NCI-H2227 treated with DMSO at 0.1 percent for 48 hours (cell line): ENCODE data around the gene HTR3C.
"Not testable (repeated sequence)": the region's sequence is repeated elsewhere in the genome, so short reads cannot be mapped to it uniquely, and the experiment has no call there.

Experiments
- DNase-seq: peaks from one replicate; lab custom pipeline; 2025; lab: John Stamatoyannopoulos, UW

Gene HTR3C, protein sequence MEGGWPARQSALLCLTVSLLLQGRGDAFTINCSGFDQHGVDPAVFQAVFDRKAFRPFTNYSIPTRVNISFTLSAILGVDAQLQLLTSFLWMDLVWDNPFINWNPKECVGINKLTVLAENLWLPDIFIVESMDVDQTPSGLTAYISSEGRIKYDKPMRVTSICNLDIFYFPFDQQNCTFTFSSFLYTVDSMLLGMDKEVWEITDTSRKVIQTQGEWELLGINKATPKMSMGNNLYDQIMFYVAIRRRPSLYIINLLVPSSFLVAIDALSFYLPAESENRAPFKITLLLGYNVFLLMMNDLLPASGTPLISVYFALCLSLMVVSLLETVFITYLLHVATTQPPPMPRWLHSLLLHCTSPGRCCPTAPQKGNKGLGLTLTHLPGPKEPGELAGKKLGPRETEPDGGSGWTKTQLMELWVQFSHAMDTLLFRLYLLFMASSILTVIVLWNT

DNA sequence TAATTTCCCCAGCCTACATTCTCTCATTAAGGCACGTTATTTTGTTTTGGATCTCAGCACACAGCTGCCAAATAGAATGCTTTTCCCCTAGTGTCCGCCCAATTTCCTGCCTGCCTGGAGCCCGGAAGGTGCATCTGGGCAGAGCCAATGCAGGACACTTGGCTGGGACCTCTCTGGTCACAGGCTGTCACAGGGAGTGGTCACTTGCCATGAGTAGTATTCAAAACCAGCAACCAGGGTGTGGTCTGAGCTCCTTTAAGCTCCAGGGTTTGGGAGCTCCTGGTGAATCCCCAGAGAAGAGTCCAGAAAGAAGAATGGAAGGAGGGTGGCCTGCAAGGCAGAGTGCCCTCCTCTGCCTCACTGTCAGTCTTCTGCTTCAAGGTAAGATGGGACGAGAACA is at the start of gene HTR3C:
HTR3C (plus strand) TSS at position 281 of the 400 bp plus-strand sequence; CDS start at position 315, 34 bp downstream.
- no peak for DNase-seq

DNA sequence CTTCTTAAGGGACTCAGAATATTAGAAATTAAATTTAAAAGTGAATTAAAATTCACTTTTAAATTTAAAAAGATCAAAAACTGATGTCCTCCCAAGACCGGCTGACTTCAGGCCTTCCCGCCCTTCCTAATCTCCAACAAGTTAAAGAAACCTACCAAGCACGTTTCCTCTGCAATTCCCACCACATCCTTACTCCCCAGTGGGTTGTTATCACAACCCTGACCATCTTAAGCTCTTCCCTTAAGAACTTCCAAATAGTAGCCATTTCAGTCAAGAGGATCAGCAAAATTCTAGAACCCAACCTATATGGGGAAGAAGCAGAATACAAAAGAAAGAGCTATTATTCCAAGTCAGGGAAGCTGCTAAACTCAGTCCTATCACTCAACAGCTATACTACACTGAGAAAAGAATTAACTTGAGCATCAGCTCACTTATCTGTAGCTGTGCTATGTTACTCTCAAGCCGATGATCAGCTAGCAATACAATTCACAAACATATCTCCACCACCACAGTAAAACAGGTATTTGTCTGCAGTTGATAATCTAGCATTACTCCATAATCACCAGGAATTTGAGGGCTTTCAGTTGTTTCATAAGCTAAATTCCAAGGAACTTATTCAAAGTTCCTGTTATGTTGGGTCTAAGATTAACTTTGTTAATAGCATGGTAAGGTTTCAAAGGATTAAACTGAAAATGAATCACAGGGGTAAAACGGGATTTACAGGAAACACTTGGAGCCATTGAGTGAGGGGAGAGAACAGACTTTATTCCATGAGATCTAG is 49.5 kb upstream of the HTR3C start:
- DNase-seq: no peak

DNA sequence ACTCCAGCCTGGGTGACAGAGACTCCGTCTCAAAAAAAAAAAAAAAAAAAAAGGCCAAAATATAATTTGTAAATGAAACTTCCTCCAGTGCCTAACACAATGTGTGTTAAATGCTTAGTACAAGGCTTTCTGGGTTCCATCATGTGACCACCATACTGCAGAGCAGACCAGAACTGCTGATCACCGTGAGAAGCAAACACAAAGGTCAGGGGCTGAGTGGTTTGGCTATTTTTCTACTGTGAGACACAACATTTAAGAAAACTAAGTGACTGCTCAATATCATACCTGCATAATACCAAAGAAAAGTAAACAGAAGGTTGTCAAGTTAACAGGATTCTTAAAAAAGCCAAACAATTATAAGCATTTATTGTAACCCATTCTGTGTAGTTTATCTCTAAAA is 48.4 kb upstream of the HTR3C start:
- no peak for DNase-seq

DNA sequence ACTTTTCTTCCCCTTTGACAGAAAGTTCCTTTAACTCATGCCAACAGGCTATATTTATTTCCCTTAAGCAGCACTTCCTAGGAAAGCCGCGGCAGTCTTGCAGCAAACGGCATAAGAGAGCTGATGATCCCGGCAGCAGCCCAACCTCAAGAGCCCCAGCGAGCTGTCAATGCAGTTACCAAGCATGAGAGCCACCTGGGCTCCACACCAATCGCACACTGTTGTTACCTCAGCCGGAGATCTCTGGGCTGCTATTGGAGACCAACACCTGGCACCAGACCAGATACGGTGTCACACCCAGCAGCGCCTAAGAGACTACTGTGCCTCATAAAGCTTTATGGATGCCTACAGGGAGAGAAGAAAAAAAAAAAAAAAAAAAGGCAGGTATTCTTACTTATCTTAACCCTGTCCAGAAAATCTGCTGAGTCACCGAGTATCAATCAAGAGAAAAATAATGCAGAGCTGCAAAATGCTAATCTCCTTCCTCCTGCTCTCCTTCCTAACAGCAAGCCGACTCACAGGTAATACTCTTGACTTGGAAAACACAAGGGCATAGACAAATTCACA is 46.8 kb upstream of the HTR3C start:
- DNase-seq: peak; percentile 88

DNA sequence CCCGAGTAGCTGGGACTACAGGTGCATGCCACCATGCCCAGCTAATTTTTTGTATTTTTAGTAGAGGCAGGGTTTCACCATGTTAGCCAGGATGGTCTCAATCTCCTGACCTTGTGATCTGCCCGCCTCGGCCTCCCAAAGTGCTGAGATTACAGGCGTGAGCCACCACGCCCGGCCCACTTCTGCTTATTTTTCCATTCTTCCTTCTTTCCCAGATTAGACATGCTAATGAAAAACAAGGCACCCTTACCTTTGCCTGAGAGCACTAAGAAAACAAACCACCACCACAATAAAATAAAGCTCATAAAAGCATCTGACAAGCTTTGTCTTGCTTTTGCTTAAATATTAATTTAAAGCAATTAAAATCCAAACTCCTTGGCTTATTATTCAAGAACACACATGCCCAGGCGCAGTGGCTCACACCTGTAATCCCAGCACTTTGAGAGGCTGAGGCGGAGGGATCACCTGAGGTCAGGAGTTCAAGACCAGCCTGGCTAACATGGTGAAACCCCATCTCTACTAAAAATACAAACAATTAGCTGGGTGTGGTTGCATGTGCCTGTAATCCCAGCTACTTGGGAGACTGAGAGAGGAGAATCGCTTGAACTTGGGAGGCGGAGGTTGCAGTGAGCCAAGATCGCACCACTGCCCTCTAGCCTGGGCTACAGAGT is 45.6 kb upstream of the HTR3C start:
- not testable (repeated sequence) for DNase-seq

DNA sequence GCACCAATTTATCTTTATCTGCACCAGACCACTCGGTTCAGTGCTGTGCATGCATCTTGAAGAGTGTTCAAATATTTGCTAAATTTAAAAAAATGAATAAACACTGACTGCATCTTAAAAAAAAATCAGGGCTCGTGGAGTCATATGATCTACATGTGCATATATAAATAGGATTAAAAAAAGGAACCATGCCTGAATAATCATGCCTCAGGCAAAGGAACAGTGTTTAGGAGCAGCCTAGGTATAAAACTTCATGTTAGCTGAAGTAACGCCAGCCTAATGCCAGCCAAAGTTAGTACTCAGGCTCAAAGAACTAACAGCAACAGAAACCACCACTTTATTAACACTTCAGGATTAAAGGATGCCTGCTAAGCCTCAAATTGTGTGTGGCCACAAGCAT is 44.7 kb upstream of the HTR3C start:
- DNase-seq: no peak

DNA sequence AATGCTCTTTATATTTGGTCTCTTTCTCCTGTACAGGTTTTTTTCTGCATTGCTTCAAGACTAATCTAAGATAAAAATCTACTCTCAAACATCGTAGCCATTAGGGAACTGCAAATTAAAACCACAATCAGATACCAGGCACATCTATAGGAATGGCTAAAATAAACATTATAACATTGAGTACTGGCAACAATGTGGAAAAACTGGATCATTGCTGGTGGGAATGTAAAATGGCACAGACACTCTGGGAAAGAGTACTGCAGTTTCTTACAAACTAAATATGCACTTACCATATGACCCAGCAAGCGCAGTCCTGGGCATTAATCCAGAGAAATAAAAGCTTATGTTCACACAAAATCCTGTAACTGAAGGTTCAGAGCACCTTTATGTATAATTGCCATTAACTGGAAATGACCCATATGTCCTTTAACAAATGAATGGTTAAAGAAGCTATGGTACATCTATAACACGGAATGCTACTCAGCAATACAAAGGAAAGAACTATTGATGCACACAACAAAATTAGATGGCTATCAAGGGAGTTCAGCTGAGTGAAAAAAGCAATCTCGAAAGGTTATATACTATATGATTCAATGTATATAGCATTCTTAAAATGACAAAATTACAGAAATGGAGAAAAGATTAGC is 41.5 kb upstream of the HTR3C start:
- DNase-seq: no peak

DNA sequence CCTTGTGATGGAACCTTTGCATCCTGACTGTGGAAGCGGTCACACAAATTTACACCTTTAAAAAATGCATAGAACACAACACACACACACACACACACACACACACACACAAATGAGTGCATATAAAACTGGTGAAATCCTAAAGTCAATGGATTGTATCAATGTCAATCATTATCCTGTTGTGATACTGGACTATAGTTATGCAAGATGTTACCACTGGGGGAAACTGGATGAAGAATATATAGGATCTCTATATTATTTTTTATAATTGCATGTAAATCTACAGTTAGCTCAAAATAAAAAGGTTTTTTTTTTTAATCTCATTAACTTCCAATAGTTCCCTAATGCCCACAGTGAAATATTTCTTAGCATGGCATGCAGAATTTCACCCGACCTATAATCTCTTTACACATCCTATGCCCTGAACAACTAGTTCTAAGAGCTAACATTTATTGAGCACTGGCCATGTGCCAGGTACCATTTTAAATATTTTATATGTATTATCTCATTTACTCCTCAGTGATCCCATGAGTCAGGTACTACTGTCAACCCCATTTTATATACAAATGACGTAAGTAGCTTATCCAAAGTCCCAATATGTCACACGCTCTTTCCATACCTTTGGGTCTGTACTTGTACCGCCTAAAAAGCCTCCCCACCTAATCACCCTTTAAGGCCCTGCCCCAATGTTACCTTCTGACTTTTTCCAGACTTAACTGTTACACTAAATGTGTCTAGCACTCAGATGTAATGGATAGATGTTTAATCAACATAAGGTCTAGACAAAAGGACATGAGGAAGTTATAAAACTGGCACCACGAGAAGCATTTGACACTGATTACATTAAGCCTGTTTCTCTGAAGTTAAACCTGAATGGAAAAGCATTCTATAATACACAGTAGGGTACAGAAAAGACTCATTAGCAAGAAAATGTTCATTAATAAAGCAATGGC is 40.6 kb upstream of the HTR3C start:
- DNase-seq: no peak

DNA sequence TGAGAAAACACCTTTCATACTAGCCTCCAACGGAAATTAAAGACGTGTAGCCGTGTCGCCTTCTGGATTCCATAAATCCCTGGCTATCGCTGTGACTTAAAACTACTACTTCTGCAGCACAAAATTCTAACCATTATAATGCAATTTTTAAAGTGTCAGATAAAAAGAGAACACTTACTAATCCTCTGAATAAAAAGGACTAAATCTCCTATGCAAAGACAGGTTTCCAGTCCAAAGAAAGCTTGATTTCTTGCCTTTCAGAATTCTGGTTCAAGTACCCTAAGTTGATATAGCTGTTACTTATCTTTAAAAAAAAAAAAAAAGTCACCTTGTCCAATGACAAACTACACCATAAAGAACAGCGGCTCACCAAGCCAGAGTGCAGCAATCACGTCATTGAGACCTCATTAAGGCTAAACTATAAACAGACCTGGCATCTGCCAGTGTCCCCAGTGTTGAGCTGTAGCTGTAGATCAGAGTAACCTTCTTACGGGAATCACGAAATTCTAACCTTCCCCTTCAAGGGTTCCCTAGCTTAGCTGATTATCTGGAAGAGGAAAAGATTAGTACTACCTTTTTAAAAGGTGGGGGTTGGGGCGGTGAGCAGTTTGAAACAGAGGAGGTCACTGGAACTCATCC is 37.3 kb upstream of the HTR3C start:
- no peak for DNase-seq

DNA sequence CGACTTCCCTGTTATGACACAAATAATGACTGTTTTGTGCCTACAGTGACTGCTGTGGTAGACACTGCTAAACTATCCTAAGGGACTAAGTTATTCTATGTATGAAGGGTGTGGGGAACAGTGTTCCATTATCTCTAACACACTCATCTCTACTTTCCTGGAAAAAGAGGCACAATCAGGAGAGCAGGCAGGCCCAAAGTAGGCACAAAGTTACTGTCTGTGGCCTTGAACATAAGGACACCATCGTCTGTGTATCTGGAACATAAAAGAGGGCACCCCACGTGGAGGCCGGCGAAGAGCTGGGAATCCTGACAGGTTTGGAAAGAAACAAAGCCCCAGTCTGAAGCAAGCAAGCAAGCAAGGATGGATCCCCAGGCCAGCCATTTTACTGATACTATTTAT is 36.7 kb upstream of the HTR3C start:
- DNase-seq: no peak

DNA sequence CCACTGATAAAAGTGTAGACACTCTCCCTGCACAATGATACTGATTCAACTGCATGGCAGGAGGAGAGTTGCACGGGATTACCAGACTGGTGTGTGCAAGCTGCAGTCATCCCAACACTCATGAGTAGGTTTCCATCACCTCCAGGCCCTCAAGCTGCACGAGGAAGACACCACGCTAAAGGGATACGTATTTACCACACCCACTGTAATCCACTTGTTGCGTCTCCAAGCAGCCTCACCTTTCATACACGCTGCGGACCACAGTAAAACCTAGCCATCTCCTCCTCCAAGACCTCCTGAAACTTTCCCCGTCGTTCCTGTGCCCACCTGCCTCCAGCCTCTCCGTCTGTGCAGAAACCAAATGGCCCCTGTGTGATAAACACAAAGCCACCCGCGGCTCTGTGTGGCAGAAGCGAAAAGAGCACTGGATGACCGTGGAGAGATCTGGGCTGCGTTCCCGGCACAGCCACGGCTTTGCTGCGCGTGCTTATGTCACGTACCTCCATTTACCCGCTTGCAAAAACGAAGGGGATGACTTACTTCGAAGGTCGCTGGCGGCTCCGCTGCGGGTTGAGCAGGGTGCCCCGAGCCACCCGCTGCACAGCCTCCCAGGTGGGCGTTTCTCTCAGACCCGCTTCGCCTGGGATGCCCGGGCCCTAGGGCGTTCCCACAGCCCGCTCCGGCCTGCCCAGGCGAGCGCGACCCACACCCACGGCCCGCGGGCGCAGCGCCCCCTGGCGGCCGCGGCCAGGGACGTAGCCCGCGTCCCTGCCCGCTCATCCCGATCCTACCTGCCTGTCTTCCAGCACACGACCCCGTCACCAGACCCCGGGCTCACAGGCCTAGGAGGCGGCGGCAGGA is 35.8 kb upstream of the HTR3C start:
- DNase-seq: peak; percentile 61

DNA sequence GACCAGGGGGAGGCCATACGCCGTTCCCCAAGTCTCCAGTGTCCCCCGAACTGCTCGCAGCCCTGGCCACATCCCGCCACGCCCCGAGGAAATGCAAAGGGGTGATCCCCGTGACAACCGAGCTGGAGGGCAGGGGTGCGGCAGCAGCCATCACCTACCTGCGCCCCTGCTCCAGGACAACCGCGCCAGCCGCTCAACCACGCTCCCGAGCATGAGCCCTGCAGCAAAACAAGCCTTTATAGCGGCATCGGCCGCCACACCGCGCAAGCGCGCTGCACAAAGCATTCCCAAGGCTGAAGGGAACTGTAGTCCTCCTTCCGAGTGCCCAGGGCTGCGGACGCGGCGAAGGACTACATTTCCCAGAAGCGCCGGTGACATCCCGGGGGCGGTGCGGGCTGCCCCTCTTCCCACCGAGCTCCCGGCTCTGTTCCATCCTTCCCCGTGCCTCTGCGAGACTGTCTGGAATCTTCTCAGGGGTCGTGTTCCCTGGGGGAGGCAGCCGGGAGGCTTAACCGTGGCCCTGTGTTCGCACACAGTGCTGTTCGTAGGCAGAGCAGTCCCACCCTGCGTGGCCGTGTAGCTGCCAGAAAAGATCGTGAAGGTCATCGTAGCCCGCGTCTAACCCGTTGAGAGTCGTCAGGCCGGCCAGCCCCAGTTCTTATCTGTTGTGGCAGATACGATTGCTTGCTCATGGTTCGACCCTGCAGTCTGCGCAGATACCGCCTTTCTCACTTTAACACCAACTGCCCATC is 35.0 kb upstream of the HTR3C start, which contains the start of gene ABCC5:
ABCC5 (minus strand) TSS at position 213 of the 752 bp plus-strand sequence. CDS start 3,492 bp downstream, outside the sequence.
- peak; percentile 97 for DNase-seq

DNA sequence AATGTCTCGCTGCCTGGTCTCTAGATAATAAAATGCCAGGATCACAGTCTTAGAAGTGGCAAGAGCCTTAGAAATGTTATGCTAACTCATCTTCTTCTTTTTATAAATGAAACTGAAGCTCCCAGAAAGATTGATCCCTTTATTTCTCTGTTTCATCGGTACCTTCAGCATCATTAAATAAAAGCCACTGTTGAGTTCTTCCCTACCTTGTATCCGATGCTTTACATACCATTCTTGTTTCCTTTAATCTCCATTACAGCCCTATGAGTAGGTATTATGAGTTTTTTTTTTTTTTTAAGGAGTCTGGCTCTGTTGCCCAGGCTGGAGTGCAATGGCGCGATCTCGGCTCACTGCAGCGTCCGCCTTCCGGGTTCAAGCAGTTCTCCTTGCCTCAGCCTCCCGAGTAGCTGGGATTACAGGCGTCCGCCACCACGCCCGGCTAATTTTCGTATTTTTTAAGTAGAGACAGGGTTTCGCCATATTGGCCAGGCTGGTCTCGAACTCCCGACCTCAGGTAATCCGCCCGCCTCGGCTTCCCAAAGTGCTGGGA is 34.3 kb upstream of the HTR3C start:
- no peak for DNase-seq

DNA sequence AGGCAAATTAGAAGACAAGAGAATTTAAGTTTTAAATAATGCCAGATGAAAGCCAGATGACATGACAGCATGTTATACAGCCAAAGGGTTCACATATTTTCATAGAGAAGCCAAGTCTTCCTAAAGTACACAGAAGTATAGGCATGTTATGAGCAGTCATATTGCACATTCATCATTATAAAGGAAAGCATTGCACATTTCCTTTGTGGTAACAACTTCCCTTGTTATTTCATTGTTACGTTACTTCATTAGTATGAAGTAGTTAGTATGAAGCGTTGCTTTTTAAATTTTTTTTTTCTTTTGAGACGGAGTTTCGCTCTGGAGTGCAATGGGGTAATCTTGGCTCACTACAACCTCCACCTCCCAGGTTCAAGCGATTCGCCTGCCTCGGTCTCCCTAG is 30.5 kb upstream of the HTR3C start:
- DNase-seq: no peak

DNA sequence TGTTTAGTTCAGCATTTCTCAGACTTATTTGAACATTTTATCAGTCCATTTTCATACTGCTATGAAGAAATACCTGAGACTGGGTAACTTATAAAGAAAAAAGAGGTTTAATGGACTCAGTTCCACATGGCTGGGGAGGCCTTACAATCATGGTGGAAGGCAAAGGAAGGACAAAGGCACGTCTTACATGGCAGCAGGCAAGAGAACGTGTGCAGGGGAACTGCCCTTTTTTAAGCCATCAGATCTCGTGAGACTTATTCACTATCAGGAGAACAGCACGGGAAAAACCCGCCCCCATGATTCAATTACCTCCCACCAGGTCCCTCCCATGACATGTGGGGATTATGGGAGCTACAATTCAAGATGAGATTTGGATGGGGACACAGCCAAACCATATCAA is 27.6 kb upstream of the HTR3C start:
- DNase-seq: not testable (repeated sequence)

DNA sequence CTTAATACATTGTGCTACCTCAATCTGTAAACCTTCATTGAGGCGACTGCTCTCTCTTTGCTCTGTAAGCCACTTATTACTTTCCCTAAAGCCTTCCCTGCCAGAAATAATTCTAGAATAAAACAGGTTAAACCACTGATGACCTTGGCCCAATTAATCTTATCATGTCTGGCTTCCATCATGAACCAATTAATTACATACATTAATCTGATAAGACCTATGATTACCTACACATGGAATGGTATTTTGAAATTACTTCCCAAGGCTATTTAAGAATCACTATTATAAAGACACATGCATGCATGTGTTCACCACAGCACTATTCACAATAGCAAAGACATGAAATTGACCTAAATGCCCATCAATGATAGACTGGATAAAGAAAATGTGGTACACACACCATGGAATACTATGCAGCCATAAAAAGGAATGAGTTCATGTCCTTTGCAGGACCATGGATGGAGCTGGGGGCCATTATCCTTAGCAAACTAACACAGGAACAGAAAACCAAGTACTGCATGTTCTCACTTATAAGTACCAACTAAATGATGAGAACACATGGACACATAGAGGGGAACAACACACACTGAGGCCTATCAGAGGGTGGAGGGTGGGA is 24.5 kb upstream of the HTR3C start:
- not testable (repeated sequence) for DNase-seq

DNA sequence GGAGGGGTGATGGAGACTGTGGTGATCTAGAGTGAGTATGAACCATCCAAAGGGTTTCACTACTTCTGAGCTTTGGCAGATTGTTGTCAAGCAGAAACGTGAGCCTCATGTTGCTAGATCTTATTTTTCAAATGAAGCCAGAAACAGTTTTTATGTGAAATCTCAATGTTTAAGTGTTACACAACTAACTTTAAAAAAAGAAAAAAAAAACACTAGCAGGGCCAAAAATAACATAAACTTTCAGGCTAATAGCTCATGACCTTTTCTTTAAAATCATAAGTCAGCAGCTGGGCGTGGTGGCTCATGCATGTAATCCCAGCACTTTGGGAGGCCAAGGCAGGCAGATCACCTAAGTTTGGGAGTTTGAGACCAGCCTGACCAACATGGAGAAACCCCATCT is 23.4 kb upstream of the HTR3C start:
- DNase-seq: no peak

DNA sequence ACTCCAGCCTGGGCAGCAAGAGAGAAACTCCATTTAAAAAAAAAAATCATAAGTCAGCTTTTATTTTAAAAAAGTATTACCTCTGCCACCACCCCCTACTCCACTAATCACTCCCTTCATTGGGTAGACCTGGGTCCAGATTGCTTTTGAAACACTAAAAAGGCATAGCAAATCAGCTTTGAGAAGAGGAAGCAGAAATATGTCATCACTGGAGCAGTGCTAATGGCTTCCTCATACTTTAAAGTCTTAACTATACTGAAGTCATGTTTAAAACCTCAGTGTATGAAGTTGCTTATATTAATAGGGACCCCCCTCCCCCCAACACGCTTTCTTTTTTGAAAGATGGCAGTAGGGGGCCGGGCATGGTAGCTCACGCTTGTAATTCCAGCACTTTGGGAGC is 22.3 kb upstream of the HTR3C start:
- no peak for DNase-seq
